Measurements from ENCODE around the gene ITGA1.

DNA sequence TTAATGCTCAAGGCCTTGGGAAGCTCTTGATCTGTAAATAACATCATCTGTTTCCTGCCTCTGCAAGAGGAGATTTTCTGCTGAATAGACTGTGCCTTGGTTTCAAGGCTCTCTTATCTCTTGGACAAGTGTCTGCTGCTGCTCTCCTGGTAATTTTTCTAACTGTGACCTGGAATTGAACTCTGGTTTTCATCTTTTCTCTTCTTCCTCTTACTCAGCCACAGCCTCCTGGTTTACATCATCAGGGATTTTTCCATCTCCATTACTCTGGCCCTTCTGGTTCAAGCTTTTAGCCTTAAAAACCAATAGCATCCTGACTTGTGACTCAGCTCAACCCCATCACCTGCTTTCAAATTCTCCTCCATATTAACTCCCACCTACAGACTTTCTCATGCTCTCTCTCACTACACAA is 49.6 kb upstream of the ITGA1 start:
- TF ChIP-seq POLR2A (IDR thresholded peaks at IDR 0.05), result no peak
- no peak for TF ChIP-seq CTCF (IDR thresholded peaks at IDR 0.05)

Data from breast epithelium (tissue), 3 donors.